ENCODE data around the gene SUZ12. TPM values are rescaled to one million over a fixed set of nuclear protein-coding genes. Genes with fewer than 3 reads are reported as not detected.
"Not testable (repeated sequence)": the region's sequence is repeated elsewhere in the genome, so short reads cannot be mapped to it uniquely, and the experiment has no call there.

The SUZ12 gene
- total and polyA plus RNA-seq, 12 donors: 5.1 to 15.5 (median 14.0) TPM

DNA sequence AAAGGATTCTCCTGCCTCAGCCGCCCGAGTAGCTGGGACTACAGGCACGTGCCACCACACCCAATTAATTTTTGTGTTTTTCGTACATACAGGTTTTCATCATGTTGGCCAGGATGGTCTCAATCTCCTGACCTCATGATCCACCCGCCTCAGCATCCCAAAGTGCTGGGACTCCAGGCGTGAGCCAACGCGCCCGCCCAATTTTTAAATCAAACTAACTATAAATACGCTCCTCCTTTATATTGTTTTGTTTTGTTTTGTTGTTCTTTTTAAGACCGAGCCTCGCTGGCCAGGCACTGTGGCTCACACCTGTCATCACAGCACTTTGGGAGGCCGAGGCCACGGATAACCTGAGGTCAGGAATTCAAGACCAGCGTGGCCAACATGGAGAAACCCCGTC, 33.4 kb upstream of the SUZ12 start:
- H3K9me3 ChIP-seq: no peaks in the 10 kb centered on the region
- ATAC-seq (no peak), DNase-seq (no peak)
- H3K4me3 ChIP-seq: no peak overlapping the region
- no peak overlapping the region for H3K27ac ChIP-seq
- TF ChIP-seq, protein P1, sequence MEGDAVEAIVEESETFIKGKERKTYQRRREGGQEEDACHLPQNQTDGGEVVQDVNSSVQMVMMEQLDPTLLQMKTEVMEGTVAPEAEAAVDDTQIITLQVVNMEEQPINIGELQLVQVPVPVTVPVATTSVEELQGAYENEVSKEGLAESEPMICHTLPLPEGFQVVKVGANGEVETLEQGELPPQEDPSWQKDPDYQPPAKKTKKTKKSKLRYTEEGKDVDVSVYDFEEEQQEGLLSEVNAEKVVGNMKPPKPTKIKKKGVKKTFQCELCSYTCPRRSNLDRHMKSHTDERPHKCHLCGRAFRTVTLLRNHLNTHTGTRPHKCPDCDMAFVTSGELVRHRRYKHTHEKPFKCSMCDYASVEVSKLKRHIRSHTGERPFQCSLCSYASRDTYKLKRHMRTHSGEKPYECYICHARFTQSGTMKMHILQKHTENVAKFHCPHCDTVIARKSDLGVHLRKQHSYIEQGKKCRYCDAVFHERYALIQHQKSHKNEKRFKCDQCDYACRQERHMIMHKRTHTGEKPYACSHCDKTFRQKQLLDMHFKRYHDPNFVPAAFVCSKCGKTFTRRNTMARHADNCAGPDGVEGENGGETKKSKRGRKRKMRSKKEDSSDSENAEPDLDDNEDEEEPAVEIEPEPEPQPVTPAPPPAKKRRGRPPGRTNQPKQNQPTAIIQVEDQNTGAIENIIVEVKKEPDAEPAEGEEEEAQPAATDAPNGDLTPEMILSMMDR (IDR thresholded peaks at IDR 0.05): no peak
- 93 to 94% methylated on average over 16 of the region's 16 CpGs for whole genome bisulfite sequencing, 2 donors
- H3K4me1 ChIP-seq: peaks cover 0 to 25% (median 21%) of the 10 kb centered on the region in 9 donors
- H3K36me3 ChIP-seq: peaks cover 0 to 12% (median 10%) of the 10 kb centered on the region in 9 donors
- intact Hi-C loops (cut with DNase I): loop anchor here in 1 of 10 donors (5.0 kb wide), 1 partner anchor 34 kb away; the partner anchor contains the start of gene SUZ12
- no peaks in the 10 kb centered on the region for H3K27me3 ChIP-seq

DNA sequence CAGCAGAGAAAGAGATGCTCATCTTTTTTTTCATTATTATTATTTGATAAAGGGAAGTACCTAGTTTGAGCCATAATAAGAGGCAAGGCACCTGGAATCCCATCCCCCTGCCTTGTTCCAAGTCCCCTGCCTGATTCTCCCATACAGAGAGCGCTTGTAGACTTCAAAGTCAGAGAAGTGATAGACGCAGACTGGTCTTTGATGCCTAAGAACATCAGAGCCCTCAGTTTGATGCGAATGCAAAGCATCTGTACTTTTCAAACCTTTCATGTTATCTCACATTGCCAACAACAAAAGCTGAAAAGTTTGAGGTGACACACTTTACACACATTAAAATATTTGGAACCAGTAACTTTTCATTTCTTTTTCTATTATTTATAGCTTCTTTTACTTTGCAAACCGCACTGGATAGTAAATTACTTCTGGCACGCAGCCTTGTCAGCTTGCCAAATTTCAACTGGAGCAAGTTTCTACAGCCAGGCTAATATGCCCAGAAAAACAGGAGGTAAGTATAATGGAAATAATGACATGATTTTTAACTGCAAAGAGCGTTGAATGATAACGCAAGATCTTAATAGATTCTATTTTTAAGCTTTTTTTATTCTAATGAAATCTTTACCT, 29.4 kb upstream of the SUZ12 start:
- WGBS, 2 donors: 12 to 15% methylated on average over 7 of the region's 7 CpGs
- H3K4me1 ChIP-seq: peaks cover 0 to 10% (median 5%) of the 10 kb centered on the region in 9 donors
- H3K27me3 ChIP-seq: peaks cover 0 to under 1% (median 0%) of the 10 kb centered on the region in 7 donors
- H3K36me3 ChIP-seq: no peaks in the 10 kb centered on the region
- DNase-seq: peak in 1 of 2 donors; percentile 36
- ATAC-seq: no peak
- TF ChIP-seq, protein P1 (IDR thresholded peaks at IDR 0.05): no peak
- H3K4me3 ChIP-seq: no peak overlapping the region
- no peaks in the 10 kb centered on the region for H3K9me3 ChIP-seq
- intact Hi-C loops (cut with DNase I): no loop called here
- no peak overlapping the region for H3K27ac ChIP-seq

DNA sequence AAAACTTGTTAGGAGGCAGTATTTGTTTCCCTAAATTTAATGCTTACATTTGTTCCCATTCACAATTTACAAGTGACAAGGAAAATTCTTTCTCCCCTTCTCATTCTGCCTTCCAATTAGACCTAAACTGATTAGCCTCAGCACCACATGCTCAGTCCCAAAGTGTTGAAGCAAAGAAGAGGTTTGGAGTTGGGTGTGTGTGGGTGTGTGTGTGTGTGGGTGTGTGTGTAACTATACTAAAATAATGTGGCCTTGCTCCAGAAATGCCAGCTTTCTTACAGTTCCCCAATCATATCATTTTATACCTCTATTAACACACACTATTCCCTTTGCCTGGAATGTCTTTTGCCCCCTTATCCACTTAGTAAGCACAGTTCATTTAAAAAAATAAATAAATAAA, 28.4 kb upstream of the SUZ12 start:
- Histone ChIP-seq H3K36me3 (no peaks in the 10 kb centered on the region), H3K9me3 (no peaks in the 10 kb centered on the region), H3K27ac (no peak overlapping the region), H3K4me1 (peaks cover 0 to 10% (median 5%) of the 10 kb centered on the region in 9 donors), H3K4me3 (no peak overlapping the region), H3K27me3 (peaks cover 0 to 10% (median 0%) of the 10 kb centered on the region in 7 donors)
- TF ChIP-seq, protein P1 (IDR thresholded peaks at IDR 0.05): no peak
- DNase-seq (no peak), ATAC-seq (no peak)
- intact Hi-C loops (cut with DNase I): no loop called here

DNA sequence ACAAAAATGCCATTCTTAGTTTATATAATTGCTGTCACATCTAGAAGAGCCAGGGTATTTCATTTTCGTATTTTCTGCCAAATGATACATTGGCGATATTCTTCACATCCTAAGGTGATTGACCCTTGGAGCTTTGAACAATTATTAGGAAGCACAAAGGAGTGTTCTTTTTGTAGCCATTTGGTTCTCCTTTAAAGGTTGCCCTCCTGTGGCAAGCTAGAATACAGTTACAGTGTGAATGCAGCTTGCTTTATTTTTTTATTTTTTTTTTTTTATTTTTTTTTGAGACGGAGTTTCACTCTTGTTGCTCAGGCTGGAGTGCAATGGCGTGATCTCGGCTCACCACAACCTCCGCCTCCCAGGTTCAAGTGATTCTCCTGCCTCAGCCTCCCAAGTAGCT, 24.1 kb upstream of the SUZ12 start:
- H3K4me1 ChIP-seq; H3K4me3 ChIP-seq; H3K36me3 ChIP-seq; ATAC-seq; H3K9me3 ChIP-seq; DNase-seq; intact Hi-C loops (cut with DNase I); H3K27ac ChIP-seq: not testable (repeated sequence)
- WGBS, 2 donors: 57 to 64% methylated on average over 6 of the region's 6 CpGs
- peaks cover 0 to 32% (median 20%) of the 10 kb centered on the region in 7 donors for H3K27me3 ChIP-seq
- TF ChIP-seq, protein P1 (IDR thresholded peaks at IDR 0.05): peak in 1 of 9 donors; percentile 9
